Stimulated activated effector memory CD8-positive, alpha-beta T cell treated with anti-CD3 and anti-CD28 coated beads, Interleukin-12 subunit alpha, Interleukin-12 subunit beta, amount 100 ng/mL, for 72 hours (primary cell): Measurements from ENCODE around the gene PAPPA.

ENCODE experiments used
- ATAC-seq: fragments of 150-1000 bp; cut with Tn5 transposase; 2 replicates; pipeline ENCODE4 v1.10.0; 2021
- DNase-seq, 2 donors: peaks; one replicate each; pipeline ENCODE4 v3.0.0; 2021 to 2022; ENCODE audit warnings: low spot score in 2 of 2
- H3K27ac Mint-ChIP-seq: one replicate; pipeline ENCODE4 v1.8.0; 2022; ENCODE audit warnings: mild to moderate bottlenecking, mixed read lengths
- H3K36me3 Mint-ChIP-seq: one replicate; pipeline ENCODE4 v1.8.0; 2022; ENCODE audit warnings: mild to moderate bottlenecking, mixed read lengths
- H3K4me1 Mint-ChIP-seq: one replicate; pipeline ENCODE4 v1.8.0; 2022; ENCODE audit warnings: mixed read lengths
- H3K4me3 Mint-ChIP-seq: one replicate; pipeline ENCODE4 v1.8.0; 2022; ENCODE audit warnings: mild to moderate bottlenecking, mixed read lengths
- H3K9me3 Mint-ChIP-seq: one replicate; pipeline ENCODE4 v1.8.0; 2022; ENCODE audit warnings: mixed read lengths

PAPPA gene

GRCh38 chr9:116153765-116154333 is at the start of gene PAPPA:
TSS of gene PAPPA (plus strand) at chr9:116153791. CDS start at chr9:116154173, 382 bp downstream.
- no peak for DNase-seq
- Mint-ChIP-seq H3K4me3 (no peak within 1 kb of the TSS), H3K9me3 (no peaks in the 10 kb centered on the region), H3K4me1 (peaks cover 6% of the 10 kb centered on the region), H3K36me3 (peaks cover 4% of the 10 kb centered on the region), H3K27ac (no peak within 1 kb of the TSS)
- ATAC-seq = no peak

GRCh38 chr9:116103976-116104820 is 49.4 kb upstream of the PAPPA start:
- ATAC-seq = no peak
- Mint-ChIP-seq H3K36me3 (no peaks in the 10 kb centered on the region), H3K27ac (no peak overlapping the region), H3K4me1 (no peaks in the 10 kb centered on the region), H3K4me3 (no peak overlapping the region), H3K9me3 (peaks cover 7% of the 10 kb centered on the region)
- no peak for DNase-seq

GRCh38 chr9:116112236-116112635 is 41.4 kb upstream of the PAPPA start:
- DNase-seq (no peak), ATAC-seq (no peak)
- H3K36me3 Mint-ChIP-seq = no peaks in the 10 kb centered on the region
- H3K9me3 Mint-ChIP-seq = peaks cover 6% of the 10 kb centered on the region
- no peaks in the 10 kb centered on the region for H3K4me1 Mint-ChIP-seq
- H3K27ac Mint-ChIP-seq = no peak overlapping the region
- no peak overlapping the region for H3K4me3 Mint-ChIP-seq

GRCh38 chr9:116115761-116116353 is 37.7 kb upstream of the PAPPA start:
- Mint-ChIP-seq H3K36me3 (no peaks in the 10 kb centered on the region), H3K27ac (no peak overlapping the region), H3K4me1 (no peaks in the 10 kb centered on the region), H3K9me3 (peaks cover 6% of the 10 kb centered on the region), H3K4me3 (no peak overlapping the region)
- no peak for DNase-seq
- no peak for ATAC-seq

- Mint-ChIP-seq H3K4me3 (no peak overlapping the region), H3K9me3 (peaks cover 9% of the 10 kb centered on the region), H3K4me1 (no peaks in the 10 kb centered on the region), H3K27ac (no peak overlapping the region), H3K36me3 (no peaks in the 10 kb centered on the region)
- no peak for ATAC-seq
- no peak for DNase-seq
Measured at GRCh38 chr9:116116393-116116792, 37.2 kb upstream of the PAPPA start.

GRCh38 chr9:116123171-116123570 is 30.4 kb upstream of the PAPPA start:
- Mint-ChIP-seq H3K27ac (no peak overlapping the region), H3K4me1 (no peaks in the 10 kb centered on the region), H3K9me3 (peaks cover 10% of the 10 kb centered on the region), H3K36me3 (no peaks in the 10 kb centered on the region), H3K4me3 (no peak overlapping the region)
- ATAC-seq (no peak), DNase-seq (no peak)

- Mint-ChIP-seq H3K36me3 (no peaks in the 10 kb centered on the region), H3K4me1 (no peaks in the 10 kb centered on the region), H3K4me3 (no peak overlapping the region), H3K27ac (no peak overlapping the region), H3K9me3 (peaks cover 12% of the 10 kb centered on the region)
- ATAC-seq (no peak), DNase-seq (no peak)
Measured at GRCh38 chr9:116124472-116125040, 29.0 kb upstream of the PAPPA start.

GRCh38 chr9:116133163-116133562 is 20.4 kb upstream of the PAPPA start:
- Mint-ChIP-seq H3K9me3 (peaks cover 9% of the 10 kb centered on the region), H3K4me3 (no peak overlapping the region), H3K36me3 (no peaks in the 10 kb centered on the region), H3K27ac (no peak overlapping the region), H3K4me1 (no peaks in the 10 kb centered on the region)
- DNase-seq (no peak), ATAC-seq (peak; percentile 55)

- no peaks in the 10 kb centered on the region for H3K4me1 Mint-ChIP-seq
- peaks cover 7% of the 10 kb centered on the region for H3K9me3 Mint-ChIP-seq
- ATAC-seq (no peak), DNase-seq (no peak)
- H3K36me3 Mint-ChIP-seq = no peaks in the 10 kb centered on the region
- H3K4me3 Mint-ChIP-seq = no peak overlapping the region
- H3K27ac Mint-ChIP-seq = no peak overlapping the region
Measured at GRCh38 chr9:116134975-116135374, 18.6 kb upstream of the PAPPA start.

GRCh38 chr9:116137010-116137409 is 16.6 kb upstream of the PAPPA start:
- no peaks in the 10 kb centered on the region for H3K4me1 Mint-ChIP-seq
- no peak for DNase-seq
- ATAC-seq = no peak
- no peaks in the 10 kb centered on the region for H3K36me3 Mint-ChIP-seq
- H3K4me3 Mint-ChIP-seq = no peak overlapping the region
- H3K9me3 Mint-ChIP-seq = peaks cover 7% of the 10 kb centered on the region
- no peak overlapping the region for H3K27ac Mint-ChIP-seq

- H3K9me3 Mint-ChIP-seq = peaks cover 7% of the 10 kb centered on the region
- ATAC-seq = no peak
- DNase-seq = no peak
Measured at GRCh38 chr9:116137581-116137980, 16.0 kb upstream of the PAPPA start.

GRCh38 chr9:116141864-116142561 is 11.6 kb upstream of the PAPPA start:
- Mint-ChIP-seq H3K27ac (no peak overlapping the region), H3K9me3 (peaks cover 3% of the 10 kb centered on the region), H3K4me3 (no peak overlapping the region), H3K4me1 (no peaks in the 10 kb centered on the region), H3K36me3 (no peaks in the 10 kb centered on the region)
- no peak for DNase-seq
- ATAC-seq = no peak

More at GRCh38 chr9:116137581-116137980, 16.0 kb upstream of the PAPPA start:
- no peak overlapping the region for H3K27ac Mint-ChIP-seq
- H3K4me3 Mint-ChIP-seq = no peak overlapping the region
- H3K4me1 Mint-ChIP-seq = no peaks in the 10 kb centered on the region
- no peaks in the 10 kb centered on the region for H3K36me3 Mint-ChIP-seq

GRCh38 chr9:116142706-116143492 is 10.7 kb upstream of the PAPPA start:
- H3K4me1 Mint-ChIP-seq = no peaks in the 10 kb centered on the region
- no peak overlapping the region for H3K27ac Mint-ChIP-seq
- no peaks in the 10 kb centered on the region for H3K9me3 Mint-ChIP-seq
- ATAC-seq (no peak), DNase-seq (no peak)
- H3K4me3 Mint-ChIP-seq = no peak overlapping the region
- no peaks in the 10 kb centered on the region for H3K36me3 Mint-ChIP-seq

GRCh38 chr9:116144038-116144437 is 9.6 kb upstream of the PAPPA start:
- ATAC-seq = no peak
- DNase-seq = no peak
- H3K4me3 Mint-ChIP-seq = no peak overlapping the region
- H3K9me3 Mint-ChIP-seq = no peaks in the 10 kb centered on the region
- no peaks in the 10 kb centered on the region for H3K4me1 Mint-ChIP-seq
- no peak overlapping the region for H3K27ac Mint-ChIP-seq
- H3K36me3 Mint-ChIP-seq = no peaks in the 10 kb centered on the region
